Measurements from ENCODE around the gene C1R.
"Not testable (repeated sequence)": the region's sequence is repeated elsewhere in the genome, so short reads cannot be mapped to it uniquely, and the experiment has no call there.

Gene C1R

DNA sequence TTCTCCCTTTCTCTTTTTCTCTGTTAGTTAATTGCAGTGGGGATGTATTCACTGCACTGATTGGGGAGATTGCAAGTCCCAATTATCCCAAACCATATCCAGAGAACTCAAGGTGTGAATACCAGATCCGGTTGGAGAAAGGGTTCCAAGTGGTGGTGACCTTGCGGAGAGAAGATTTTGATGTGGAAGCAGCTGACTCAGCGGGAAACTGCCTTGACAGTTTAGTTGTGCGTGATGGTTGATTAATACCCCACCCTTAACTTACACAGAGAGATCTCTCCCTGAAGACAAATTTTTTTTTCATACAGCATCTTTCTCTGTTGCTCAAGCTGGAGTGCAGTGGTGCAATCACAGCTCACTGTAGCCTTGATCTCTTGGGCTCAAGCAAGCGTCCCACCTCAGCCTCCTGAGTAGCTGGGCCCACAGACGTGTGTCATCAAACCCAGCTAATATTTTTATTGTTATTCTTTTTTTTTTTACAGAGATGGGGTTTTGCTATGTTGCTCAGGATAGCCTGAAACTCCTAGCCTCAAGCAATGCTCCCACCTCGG is 27.1 kb downstream of the C1R start:
- no peak for DNase-seq

DNA sequence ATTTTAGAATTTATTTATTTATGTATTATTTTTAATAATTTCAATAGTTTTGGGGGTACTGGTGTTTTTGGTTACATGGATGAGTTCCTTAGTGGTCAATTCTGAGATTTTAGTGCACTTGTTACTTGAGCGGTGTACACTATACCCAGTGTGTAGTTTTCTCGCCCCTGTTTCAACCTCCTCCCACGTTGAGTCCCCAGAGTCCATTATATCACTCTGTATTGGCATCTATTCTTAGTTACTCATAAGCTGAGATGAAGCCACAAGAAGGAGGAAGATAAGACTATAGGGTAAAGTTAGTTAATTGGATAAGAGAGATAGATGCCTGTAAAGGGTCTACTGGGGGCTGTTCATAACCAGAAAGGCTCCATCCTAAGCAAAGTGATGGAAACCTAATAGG is 27.7 kb downstream of the C1R start:
- no peak for DNase-seq

DNA sequence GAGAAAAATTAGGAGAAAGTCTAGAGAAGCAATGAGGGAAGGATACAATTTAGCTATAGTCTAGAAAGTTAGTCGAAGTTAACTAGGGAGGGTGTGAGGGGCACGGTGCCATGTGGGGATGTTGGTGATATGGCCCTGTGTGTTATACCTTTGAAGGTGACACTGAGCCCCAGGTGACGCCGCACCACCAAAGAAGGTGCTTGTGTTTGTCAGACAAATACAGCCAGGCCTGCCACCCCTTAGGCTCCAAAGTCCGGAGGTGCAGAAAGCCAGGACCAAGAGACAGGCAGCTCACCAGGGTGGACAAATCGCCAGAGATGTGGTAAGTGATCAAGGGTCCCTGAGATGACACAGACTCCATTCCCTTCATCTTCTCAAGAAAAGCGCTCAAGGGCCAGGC is 30.6 kb downstream of the C1R start:
- DNase-seq = no peak

DNA sequence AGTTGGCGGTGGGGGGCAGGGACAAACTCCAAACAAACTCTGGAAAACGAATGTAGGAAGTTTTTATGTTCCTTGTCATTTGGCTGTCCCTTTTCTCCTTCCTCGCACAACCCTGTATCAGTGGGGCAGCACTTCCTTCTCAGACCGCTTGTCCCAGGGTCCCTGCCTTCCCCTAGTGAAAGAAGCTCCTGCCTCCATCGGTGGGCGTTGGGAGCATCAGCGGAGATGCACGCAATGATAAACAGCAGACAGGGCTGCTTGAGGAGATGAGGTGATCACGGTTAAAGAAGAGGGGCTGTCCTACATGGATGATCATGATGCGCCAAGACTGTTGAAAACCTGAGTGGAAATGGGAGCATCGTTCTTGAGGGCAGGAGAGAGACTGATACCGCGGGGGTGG is 31.1 kb downstream of the C1R start:
- no peak for DNase-seq

DNA sequence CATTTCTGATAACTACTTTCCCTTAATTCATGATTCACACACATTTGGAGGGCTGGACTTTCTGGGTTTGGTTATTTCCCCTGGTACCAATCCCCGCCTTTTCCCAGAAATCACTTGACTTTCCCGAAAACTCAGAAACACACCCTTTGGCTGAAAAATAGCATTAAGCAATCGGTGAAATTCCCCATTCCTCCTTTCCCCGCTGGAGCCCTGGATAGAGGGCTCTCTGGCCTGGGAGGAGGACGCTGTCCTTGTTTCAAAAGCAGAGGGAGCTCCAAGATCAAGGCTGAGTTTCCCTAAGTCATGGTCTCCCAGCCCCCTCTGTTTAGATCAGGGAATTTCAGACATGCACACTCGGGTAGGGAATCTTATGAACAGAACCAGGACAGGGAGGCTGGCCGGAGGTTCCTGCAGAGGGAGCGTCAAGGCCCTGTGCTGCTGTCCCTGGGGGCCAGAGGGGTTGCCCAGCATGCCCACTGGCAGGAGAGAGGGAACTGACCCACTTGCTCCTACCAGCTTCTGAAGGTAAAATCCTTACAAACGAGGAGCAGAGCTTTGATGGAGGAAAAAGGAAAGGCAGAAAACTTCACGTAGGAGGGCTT is 31.8 kb downstream of the C1R start, which contains the start of gene C1S:
Gene C1S (plus strand): TSS at position 366 of the 602 bp plus-strand sequence. CDS start 1,195 bp downstream, outside the sequence.
- DNase-seq = no peak

DNA sequence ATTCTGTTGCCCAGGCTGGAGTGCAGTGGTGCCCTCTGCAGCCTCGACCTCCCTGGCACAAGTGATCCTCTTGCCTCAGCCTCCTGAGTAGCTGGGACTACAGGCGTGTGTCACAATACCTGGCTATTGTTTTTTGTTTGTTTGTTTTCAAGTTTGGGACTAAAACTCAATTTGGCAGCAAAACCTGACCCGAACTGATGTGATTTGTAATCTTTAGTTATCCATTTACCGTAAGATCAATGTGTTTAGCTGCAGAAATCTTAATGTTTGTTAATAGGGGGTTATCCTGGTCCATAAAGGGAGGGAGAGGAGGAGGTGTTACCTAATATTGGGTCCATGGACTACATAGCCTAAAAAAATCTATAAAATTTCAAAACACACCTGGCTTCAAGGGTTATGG is 32.5 kb downstream of the C1R start:
- no peak for DNase-seq

DNA sequence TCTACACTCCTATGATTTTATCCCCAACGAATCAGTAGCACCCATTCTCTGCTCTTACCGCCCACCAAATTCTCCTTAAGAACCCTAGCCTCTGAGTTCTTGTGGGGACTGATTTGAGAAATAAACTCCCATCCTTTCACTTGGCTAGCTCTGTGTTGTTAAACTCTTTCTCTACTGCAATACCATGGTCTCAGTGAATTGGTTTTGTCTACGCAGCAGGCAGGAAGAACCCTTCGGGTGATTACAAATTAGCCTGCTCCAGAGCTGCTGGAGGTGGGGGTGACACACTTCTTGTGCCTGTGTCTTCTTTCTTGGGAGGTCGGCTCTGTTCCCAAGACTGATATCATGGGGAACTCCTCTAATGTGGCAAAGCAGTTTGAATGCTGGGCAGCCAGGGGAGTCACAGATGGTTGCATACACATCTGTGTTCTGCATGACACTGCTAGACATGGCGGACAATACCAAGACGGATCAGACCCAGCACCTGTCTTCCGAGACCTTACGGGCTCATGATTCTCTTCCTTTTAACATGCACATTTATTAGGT is 33.3 kb downstream of the C1R start:
- DNase-seq = no peak

DNA sequence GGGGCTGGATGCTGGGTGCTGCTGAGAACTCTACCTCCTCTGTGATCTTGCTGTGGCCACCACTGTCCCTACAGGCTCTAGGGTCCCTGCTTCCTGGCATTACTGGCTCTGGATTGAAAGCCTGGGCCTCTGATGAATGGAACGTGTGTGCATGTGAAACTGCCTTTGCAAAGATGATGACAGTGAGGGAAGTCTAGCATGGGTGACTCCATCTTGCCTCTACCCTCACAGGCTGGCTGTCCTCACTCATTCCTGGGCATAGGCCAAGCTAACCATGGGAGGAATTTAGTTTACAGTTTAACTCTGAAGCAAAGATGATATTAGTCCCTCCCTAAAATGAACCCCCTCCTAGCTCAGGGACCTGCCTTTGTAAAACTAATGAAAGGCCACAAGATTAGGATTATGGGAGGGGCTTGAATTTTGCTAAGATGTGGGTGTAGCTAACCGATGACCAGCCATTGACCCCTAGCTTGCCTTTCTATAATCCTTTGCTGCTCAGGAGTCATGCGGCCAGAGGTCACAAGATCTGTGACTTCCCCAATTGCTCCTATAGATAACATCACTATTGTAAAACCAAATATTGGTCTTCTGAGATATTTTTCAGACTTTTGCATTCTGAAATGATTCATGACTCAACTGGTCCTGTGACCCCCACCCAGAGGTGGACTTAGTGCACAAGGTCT is 33.9 kb downstream of the C1R start:
- DNase-seq = no peak

DNA sequence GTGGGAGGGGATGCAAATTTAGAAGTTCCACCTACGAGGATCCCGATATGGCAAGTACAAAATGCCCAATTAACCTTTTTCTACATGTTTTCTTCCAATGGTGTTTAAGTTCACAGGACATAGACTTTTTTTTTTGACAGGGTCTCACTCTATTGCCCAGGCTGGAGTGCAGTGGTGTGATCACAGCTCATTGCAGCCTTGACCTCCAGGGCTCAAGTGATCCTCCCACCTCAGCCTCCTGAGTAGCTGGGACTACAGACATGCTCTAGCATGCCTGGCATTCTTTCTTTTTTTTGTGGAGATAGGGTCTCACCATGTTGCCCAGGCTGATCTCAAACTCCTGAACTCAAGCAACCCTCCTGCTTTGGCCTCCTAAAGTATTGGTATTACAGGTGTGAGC is 36.5 kb downstream of the C1R start:
- not testable (repeated sequence) for DNase-seq

DNA sequence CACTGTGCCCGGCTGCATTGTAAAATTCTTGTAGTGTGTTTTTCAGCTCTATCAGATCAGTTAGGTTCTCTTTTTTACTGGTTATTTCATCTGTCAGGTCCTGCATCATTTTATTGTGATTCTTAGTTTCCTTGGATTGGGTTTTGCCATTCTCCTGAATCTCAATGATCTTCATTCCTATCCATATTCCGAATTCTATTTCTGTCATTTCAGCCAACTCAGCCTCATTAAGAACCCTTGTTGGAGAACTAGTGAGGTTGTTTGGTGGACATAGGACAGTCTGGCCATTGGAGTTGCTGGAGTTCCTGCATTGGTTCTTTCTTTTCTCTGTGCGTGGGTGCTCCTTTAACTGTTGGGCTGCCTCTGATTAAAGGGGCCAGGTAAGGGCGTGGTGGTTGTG is 37.3 kb downstream of the C1R start:
- no peak for DNase-seq

DNA sequence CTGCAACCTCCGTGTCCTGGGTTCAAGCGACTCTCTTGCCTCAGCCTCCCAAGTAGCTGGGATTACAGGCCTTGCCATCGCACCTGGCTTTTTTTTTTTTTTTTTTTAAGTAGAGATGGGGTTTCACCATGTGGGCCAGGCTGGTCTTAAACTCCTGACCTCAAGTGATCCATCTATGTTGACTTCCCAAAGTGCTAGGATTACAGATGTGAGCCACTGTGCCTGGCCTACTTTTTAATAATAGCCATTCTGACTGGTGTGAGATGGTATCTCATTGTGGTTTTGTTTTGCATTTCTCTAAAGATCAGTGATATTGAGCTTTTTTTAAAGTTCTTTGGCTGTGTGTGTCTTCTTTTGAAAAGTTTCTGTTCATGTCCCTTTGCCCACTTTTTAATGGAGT is 42.3 kb downstream of the C1R start:
- not testable (repeated sequence) for DNase-seq

DNA sequence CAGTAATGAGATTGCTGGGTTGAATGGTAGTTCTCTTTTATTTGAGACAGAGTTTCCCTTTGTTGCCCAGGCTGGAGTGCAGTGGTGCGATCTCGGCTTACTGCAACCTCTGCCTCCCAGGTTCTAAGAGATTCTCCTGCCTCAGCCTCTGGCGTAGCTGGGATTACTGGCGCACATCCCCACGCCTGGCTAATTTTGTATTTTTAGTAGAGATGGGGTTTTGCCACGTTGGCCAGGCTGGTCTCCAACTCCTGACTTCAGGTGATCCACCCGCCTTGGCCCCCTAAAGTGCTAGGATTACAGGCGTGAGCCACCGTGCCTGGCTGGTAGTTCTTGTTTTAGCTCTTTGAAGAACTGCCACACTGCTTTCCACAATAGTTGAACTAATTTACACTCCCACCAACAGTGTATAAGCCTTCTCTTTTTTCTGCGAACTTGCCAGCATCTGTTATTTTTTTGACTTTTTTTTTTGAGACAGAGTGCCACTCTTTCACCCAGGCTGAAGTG is 42.7 kb downstream of the C1R start:
- not testable (repeated sequence) for DNase-seq

DNA sequence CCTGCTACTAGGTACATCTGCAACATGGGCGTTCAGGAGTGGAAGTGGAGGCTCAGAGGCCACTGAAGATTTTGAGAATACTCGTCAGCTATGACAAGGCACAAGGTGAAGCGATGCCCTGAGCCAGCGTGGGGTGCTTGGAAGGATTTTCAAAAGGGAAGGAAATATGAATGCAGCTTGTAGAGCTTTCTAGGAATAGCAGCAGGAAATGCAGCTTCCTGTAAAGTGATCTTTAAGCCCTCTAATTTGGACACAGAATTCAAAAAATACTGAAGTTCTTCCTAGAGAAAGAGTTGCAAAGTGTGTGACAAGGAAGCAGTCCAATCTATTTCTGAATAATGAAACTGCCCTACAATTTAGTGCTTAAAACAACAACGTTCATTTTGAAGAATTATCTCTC is 44.9 kb downstream of the C1R start:
- DNase-seq = no peak

DNA sequence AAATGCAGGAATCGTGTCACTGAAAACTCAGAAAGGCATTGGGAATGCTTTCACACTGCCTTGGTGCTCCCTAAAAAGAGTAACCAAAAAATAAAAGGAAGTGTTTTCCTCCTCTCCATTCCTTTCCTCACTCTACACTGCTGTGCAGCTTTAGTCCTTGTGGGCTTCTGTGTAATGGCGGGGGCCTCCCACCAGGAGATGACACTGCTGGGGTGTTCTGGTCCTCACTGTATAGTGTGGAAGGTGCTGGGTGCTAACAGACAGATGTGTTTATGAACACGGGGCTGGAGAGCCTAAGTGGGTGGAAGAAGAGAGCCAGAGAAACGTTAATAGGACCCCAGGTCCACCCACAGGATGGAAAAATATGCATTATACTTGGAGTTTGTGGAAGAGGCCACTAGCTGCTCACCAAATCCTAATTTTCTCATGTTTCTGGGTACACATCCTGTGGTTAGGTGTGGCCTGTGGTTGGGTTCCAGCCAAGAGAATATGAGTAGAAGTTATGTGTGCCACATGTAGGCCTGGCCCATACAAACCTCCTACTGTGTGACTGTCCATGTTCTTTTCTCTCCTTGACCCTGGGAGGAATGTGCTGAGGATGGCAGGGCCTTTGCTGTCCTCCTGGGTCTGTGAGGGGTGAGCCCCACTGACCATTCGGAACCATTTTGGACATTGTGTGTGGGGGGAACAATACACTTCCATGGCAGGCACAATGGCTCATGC is 45.7 kb downstream of the C1R start:
- no peak for DNase-seq

DNA sequence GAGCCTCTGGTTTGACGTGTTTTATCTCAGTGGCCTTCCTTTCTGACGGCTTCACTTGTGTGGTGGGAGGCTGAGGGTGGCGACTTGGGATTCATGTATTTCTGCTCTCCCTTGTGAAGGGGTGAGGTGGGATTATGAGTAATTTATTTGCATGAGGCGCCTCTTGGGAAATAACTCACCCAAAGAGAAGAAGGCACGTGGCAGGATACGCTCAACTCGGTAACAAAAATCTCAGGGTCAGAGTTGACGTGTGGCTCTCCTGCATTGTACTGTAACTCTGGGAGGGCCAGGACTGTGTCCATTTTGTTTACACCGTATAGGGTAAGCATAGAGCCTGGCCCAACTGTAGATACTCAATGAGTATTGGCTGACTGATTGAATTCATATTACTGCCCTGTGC is 46.3 kb downstream of the C1R start:
- DNase-seq = no peak

DNA sequence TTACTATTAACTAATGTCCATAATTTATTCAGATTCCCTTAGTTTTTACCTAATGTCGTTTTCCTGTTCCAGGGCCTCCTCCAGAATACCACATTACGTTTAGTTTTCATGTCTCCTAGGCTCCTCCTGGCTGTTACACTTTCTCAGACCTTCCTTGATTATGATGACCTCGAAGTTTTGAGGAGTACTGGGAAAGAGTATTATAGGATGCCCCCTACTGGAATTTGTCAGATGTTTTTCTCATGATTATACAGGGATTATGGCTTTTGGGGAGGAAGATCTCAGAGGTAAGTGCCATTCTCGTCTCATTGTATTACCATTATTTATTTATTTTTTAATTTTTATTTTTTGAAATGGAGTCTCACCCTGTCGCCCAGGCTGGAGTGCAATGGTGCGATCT is 49.4 kb downstream of the C1R start:
- peak in 1 of 2 experiments; percentile 55 for DNase-seq

DNA sequence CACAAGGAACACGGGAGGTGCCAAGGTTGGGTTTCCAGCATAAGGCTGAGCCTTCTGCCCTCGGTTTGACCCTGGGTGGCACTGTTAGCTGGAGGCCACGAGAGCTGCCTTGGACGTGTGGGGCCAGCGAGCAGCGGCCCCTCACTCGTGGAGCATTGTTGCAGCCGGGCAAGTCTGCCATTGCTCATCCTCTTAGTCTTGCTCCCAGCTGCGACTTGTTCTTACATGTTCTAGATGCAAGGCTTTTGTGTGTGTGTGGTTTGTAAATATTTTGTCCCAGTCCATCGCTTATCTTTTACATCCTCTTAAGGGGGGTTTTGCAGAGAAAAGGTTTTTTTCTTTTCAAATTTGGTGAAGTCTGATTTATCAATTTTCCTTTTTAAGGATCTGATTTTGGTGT is 52.8 kb downstream of the C1R start:
- no peak for DNase-seq

DNA sequence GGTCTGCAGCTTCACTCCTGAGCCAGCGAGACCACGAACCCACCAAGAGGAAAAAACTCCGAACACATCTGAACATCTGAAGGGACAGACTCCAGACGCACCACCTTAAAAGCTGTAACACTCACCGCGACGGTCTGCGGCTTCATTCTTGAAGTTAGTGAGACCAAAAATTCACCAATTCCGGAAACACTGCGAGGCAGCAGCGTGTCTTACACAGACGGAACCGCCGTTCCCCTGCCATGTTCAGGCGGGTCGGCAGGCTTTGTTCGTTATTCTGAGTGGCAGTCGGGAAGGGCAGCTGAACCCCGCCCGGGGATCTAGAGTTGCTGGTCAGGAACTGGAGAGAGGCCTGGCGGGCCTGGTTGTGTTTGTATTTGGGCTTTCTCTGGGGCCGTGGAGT is 53.7 kb downstream of the C1R start:
- DNase-seq = no peak

DNA sequence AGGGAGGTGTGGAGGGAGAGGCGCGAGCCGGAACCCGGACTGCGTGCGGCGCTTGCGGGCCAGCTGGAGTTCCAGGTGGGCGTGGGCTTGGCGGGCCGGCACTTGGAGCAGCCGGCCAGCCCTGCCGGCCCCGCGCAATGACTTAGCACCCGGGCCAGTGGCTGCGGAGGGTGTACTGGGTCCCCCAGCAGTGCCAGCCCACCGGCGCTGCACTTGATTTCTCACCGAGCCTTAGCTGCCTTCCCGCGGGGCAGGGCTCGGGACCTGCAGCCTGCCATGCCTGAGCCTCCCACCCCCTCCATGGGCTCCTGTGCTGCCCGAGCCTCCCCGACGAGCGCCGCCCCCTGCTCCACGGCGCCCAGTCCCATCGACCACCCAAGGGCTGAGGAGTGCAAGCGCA is 54.8 kb downstream of the C1R start:
- not testable (repeated sequence) for DNase-seq

DNA sequence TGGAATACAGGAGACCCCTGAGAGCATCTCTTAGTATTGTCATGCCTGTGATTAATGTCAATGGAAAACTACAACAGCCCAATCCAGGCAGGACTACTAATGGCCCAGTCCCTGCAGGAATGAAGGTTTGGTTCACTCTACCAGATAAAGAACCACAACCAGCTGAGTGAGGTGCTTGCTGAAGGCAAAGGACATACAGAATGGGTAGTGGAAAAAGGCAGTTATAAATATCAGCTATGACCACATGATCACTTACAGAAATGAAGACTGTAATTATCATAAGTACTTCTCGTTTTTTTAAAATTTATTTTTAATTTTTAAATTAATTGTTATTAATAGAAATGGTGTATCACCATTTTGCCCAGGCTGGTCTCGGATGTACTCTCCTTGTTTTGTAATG is 56.8 kb downstream of the C1R start:
- no peak for DNase-seq

DNA sequence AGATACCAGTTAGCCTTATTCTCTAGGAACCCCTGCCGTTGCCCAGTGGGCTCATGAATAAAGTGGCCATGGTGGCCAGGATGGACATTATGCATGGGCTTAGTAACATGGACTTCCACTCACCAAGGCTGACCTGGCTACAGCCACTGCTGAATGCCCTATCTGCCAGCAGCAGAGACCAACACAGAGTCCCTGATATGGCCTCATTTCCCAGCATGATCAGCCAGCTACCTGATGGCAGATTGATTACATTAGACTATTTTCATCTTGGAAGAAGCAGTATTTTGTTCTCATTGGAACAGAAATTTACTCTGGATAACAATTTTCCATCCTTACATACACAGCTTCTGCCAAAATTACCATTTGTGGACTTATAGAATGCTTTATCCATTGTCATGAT is 57.8 kb downstream of the C1R start:
- DNase-seq = no peak

DNA sequence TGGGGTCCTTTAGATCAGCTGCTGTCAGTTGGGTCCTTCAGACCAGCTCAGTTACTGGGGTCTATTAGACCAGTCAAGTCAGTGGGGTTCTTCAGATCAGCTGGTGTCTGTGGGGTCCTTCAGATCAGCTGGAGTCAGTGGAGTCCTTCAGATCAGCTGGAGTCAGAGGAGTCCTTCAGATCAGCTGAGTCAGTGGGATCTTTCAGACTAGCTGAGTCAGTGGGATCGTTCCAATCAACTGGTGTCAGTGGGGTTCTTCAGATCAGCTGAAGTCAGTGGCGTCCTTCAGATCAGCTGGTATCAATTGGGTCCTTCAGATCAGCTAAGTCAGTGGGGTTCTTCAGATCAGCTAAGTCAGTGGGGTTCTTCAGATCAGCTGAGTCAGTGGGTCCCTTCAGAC is 59.3 kb downstream of the C1R start:
- DNase-seq = no peak

DNA sequence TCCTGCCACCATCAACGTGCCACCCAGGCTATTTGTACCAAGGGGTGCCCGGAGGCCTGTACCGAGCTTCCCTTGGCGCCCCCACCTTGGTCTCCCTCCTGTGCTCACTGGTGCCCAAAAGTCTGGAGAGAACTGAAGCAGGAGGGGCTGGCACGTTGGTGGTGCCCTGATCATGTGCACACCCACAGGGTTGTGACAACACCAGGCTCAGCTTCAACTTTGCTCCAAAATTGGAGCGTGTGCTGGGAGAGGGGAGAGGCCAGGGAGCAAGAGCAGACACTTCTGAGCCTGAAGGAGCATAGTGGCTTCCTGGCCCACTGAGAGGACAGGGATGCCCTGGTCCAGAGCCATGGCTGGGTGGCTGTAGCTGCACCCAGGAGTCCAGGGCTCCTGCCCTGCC is 60.9 kb downstream of the C1R start:
- no peak for DNase-seq

All from NCI-H446 (cell line).